GM10266 (cell line): ENCODE results near the gene CCDC80.
A peak's percentile ranks its signal among the peaks of the same experiment; 100 is the strongest.
"Not testable (repeated sequence)": the region's sequence is repeated elsewhere in the genome, so short reads cannot be mapped to it uniquely, and the experiment has no call there.

ENCODE experiments used
- DNase-seq: peaks from one replicate; pipeline ENCODE4 v3.0.0; 2012; ENCODE audit errors: extremely low spot score
- TF ChIP-seq, protein P1 (sequence below): IDR thresholded peaks from 2 replicates; pipeline ENCODE4 v1.5.1; 2012; ENCODE audit warnings: mild to moderate bottlenecking, low read depth; ENCODE audit not compliant: control insufficient read depth, insufficient read depth; ENCODE audit errors: missing control alignments

The CCDC80 gene

GRCh38 chr3:112579232-112579631 lies 61.7 kb downstream of the CCDC80 start:
- DNase-seq, result no peak

DNA sequence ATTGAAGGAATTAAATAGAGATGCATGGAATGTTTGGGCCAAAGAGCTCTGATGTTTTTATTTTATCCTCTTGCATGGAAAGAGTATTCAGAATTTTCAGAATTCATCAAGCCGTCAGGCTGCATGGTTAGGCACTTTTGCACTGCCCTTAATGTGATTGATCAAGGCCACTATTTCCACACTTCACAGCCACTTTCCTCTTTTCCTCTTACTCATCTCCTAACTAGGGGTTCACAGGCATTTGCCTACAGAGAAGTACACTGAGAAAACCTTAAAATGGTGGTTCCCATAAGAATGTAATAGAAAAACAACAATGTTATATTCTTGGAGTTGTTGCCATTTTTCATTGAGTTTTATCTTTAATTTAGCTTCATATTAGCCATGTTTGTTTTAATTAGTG lies 68.2 kb downstream of the CCDC80 start:
- TF ChIP-seq, protein P1, sequence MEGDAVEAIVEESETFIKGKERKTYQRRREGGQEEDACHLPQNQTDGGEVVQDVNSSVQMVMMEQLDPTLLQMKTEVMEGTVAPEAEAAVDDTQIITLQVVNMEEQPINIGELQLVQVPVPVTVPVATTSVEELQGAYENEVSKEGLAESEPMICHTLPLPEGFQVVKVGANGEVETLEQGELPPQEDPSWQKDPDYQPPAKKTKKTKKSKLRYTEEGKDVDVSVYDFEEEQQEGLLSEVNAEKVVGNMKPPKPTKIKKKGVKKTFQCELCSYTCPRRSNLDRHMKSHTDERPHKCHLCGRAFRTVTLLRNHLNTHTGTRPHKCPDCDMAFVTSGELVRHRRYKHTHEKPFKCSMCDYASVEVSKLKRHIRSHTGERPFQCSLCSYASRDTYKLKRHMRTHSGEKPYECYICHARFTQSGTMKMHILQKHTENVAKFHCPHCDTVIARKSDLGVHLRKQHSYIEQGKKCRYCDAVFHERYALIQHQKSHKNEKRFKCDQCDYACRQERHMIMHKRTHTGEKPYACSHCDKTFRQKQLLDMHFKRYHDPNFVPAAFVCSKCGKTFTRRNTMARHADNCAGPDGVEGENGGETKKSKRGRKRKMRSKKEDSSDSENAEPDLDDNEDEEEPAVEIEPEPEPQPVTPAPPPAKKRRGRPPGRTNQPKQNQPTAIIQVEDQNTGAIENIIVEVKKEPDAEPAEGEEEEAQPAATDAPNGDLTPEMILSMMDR, result no peak
- DNase-seq, result no peak

More at GRCh38 chr3:112579232-112579631, 61.7 kb downstream of the CCDC80 start:
- TF ChIP-seq, protein P1, result no peak

GRCh38 chr3:112569265-112569664 lies 71.7 kb downstream of the CCDC80 start:
- no peak for DNase-seq
- TF ChIP-seq, protein P1, result no peak

DNA sequence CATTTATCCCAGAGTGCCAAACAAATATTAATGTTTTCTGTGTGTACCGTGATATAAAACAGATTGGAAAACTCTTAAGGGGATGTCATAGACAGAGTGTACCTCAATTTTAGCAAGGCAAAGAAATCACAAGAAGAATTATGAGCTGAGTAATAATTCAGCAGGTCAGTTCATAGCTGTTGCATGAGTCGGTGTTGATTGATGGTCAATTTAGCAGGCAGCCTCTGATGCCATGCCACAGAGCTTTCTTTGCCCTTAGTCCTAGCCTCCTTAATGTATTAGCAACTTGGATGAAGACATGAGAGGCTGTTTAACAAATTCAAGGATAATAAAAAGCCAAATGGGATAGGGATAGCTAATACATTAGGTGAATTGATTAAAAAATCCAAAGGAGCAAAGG lies 72.3 kb downstream of the CCDC80 start:
- no peak for DNase-seq
- TF ChIP-seq, protein P1, result no peak

- TF ChIP-seq, protein P1, result no peak
- no peak for DNase-seq
Measured at GRCh38 chr3:112564940-112565305, 76.0 kb downstream of the CCDC80 start.

DNA sequence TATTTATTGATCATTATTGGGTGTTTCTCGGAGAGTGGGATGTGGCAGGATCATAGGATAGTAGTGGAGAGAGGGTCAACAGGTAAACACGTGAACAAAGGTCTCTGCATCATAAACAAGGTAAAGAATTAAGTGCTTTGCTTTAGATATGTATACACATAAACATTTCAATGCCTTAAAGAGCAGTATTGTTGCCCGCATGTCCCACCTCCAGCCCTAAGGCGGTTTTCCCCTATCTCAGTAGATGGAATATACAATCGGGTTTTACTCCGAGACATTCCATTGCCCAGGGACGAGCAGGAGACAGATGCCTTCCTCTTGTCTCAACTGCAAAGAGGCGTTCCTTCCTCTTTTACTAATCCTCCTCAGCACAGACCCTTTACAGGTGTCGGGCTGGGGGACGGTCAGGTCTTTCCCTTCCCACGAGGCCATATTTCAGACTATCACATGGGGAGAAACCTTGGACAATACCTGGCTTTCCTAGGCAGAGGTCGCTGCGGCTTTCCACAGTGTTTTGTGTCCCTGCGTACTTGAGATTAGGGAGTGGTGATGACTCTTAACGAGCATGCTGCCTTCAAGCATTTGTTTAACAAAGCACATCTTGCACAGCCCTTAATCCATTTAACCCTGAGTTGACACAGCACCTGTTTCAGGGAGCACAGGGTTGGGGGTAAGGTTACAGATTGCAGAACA lies 76.5 kb downstream of the CCDC80 start:
- DNase-seq, result not testable (repeated sequence)

GRCh38 chr3:112561734-112562529 lies 79.0 kb downstream of the CCDC80 start, which contains the start of the genes ATG3 and SLC35A5:
TSS of gene ATG3 (minus strand) at chr3:112561962. CDS start at chr3:112561528, 434 bp downstream.
TSS of gene SLC35A5 (plus strand) at chr3:112562045. CDS start at chr3:112563404, 1,359 bp downstream.
- TF ChIP-seq, protein P1, result no peak
- peak; percentile 95 for DNase-seq
